GM12892 (cell line): ENCODE measurements around the gene PHYKPL.

Source experiments
- DNase-seq: peaks from one replicate; pipeline ENCODE4 v3.0.0; 2011; ENCODE audit not compliant: insufficient read length
- FAIRE-seq: peaks from 2 replicates; lab custom pipeline; 2011; peaks lifted over from hg19 to GRCh38; lab: Jason Lieb, UNC
- POLR2A ChIP-seq: IDR thresholded peaks from 2 replicates; pipeline ENCODE4 v1.6.1; 2011; ENCODE audit warnings: low read depth, low read length, control low read depth
- POLR2AphosphoS5 ChIP-seq: IDR thresholded peaks from 2 replicates; pipeline ENCODE4 v1.6.1; 2011; ENCODE audit warnings: low read depth, low read length, control low read depth
- TAF1 ChIP-seq: IDR thresholded peaks from 2 replicates; pipeline ENCODE4 v1.6.1; 2011; ENCODE audit warnings: low read depth, mild to moderate bottlenecking, control low read depth, low read length, borderline replicate concordance

PHYKPL gene

DNA sequence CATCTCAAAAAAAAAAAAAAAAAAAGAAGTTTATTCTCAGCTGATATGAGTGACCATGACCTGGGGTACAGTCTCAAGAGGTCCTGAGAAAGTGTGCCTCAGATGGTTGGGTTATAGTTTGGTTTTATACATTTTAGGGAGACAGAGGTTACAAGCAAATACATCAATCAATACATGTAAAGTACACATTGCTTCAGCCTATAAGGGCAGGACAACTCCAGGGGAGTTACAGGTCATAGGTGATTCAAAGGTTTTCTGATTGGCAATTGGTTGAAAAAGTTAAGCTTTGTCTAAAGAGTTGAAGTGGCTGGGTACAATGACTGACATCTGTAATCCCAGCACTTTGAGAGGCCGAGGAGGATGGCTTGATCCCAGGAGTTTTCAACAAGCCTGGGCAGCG, 43.2 kb downstream of the PHYKPL start:
- FAIRE-seq, result no peak

GRCh38 chr5:178187014-178187413, 45.6 kb downstream of the PHYKPL start, which contains the start of gene GMCL2:
Gene GMCL2, minus strand, starts transcription at chr5:178187371. Its CDS starts 72 bp downstream, at chr5:178187299.
- no peak for TF ChIP-seq TAF1
- no peak for TF ChIP-seq POLR2AphosphoS5
- FAIRE-seq, result no peak
- no peak for DNase-seq

More for the DNA sequence above, 43.2 kb downstream of the PHYKPL start:
- no peak for DNase-seq
- no peak for TF ChIP-seq TAF1
- no peak for TF ChIP-seq POLR2A
- no peak for TF ChIP-seq POLR2AphosphoS5

DNA sequence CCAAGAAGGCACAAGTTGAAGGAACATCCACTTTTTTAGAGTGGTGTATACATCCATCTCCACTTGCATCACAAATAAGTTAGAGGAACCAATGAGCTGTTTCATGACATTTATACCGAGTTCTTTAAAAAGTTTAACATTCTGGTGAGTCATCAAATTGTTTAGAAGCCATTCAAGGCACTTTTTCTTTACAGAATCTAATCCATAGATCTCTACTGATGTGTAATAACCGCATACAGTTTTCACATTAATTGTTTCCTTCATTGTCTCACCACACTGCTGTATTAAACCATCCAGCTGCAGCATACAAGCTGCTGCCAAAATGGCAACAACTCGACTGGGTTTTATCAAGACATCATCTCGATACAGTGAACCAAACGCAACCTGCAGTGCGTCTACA, 46.2 kb downstream of the PHYKPL start:
- no peak for FAIRE-seq
- DNase-seq, result no peak
- TF ChIP-seq TAF1 (no peak), POLR2AphosphoS5 (no peak), POLR2A (no peak)

DNA sequence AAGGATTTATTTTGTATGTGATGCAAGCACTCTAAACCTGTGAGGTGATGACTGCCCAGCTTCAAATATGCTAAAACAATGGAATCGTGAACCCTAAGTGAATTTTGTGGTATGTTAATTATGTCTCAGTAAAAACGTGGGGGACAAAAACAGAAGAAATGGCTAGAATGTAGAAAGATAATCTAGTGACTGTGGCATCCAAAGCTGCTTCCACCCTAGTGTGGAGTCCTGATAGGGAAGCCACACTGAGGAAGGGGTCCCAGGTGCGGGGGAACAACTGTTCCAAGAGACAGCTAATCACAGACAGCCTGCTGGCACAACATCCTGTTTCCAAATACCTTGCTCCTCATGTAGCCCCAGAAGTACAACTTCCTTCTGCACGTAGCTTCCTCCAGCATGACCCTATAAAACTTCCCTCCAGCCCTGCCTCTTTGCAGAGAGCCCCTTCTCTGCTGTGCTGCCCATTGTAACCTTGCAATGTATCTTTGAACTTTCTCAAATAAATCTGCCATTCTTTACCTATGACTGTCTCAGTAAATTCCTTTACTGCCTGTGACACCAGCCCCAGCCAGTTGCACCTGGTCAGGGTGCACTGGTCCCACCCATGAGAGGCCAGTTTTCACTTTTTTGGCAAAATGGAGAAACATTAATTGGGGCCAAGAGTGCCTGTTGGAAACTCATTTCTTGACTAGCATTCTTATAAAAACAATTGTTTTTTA, 50.3 kb downstream of the PHYKPL start:
- TF ChIP-seq POLR2AphosphoS5, result no peak
- TF ChIP-seq POLR2A, result no peak
- TF ChIP-seq TAF1, result no peak
- DNase-seq, result no peak
- no peak for FAIRE-seq

GRCh38 chr5:178180141-178180863, 52.3 kb downstream of the PHYKPL start:
- FAIRE-seq (no peak), DNase-seq (no peak)
- TF ChIP-seq TAF1 (no peak), POLR2A (no peak), POLR2AphosphoS5 (no peak)

GRCh38 chr5:178177569-178177968, 55.0 kb downstream of the PHYKPL start:
- TF ChIP-seq POLR2A (no peak), POLR2AphosphoS5 (no peak)
- DNase-seq (no peak), FAIRE-seq (no peak)

- no peak for TF ChIP-seq TAF1
- no peak for FAIRE-seq
Observed at GRCh38 chr5:178176791-178177190, 55.8 kb downstream of the PHYKPL start.

DNA sequence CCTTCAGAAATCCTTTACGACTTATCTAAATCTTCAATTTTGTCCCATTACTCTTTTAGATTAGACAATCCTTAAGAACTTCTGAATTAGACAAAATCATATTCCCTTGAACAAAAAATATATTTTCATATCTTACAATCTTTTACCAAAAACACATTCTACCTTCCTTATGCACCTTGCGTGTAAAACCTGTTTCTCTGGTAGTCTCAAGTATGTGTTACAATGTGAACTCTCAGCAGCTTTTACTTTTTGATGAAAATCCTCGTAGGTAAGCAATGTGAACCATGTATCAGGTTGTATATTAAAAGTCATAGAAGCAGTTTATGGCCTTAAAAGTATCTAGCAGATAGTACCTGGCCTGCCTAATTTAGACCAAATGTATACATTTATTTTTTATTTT, 58.1 kb downstream of the PHYKPL start:
- no peak for TF ChIP-seq POLR2AphosphoS5
- no peak for FAIRE-seq

More at GRCh38 chr5:178176791-178177190, 55.8 kb downstream of the PHYKPL start:
- DNase-seq, result no peak

DNA sequence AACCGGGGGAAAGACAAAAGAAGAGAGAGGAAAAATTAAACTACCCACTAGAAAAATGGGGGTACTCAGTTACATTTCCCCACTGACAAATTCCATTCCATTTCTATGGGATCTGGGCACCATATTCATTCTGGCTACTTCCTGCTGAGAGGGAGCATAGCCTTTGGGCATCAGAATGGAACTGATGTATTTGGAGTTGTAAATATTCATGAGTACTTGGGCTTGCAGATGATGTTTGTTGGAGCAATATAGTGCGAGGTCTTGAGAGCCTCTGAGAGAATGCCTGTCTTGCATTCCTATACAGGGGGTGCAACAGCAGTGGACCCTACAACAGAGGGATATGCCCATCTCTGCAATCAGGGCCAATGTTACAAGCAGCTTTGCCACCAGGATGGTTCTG, 62.1 kb downstream of the PHYKPL start:
- DNase-seq (no peak), FAIRE-seq (no peak)

More for the DNA sequence above, 58.1 kb downstream of the PHYKPL start:
- DNase-seq, result no peak

DNA sequence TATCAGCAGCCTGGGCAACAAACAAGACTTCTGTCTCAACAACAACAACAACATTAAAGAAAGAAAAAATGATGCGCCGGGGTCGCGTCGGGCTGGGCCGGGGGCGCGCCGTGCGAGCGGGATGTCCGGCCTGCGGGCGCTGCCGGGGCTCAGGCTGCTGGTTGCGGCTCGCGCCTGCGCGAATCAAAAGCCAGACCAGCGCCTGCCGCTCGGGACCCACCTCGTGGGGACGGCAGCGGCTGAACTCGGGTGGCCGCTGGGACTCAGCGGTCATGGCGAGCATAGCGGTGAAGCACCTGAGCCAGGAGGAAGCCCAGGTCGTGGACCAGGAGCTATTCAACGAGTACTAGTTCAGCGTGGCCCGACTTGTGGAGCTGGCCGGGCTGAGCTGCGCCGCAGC, 67.0 kb downstream of the PHYKPL start:
- DNase-seq, result no peak
- TF ChIP-seq TAF1, result no peak
- no peak for TF ChIP-seq POLR2A
- no peak for TF ChIP-seq POLR2AphosphoS5
- no peak for FAIRE-seq

More for the DNA sequence above, 62.1 kb downstream of the PHYKPL start:
- TF ChIP-seq TAF1 (no peak), POLR2AphosphoS5 (no peak), POLR2A (no peak)

- DNase-seq (peak; percentile 90), FAIRE-seq (peak; percentile 95)
- TF ChIP-seq TAF1 (no peak), POLR2A (no peak), POLR2AphosphoS5 (no peak)
Observed at GRCh38 chr5:178163772-178164735, 68.5 kb downstream of the PHYKPL start.
